HG03095 (cell line): Measurements from ENCODE around the gene NFYA.

Source experiments
- ATAC-seq: cut with Tn5 transposase; IDR thresholded peaks from one replicate; pipeline ENCODE4 v1.9.1; 2021; ENCODE audit warnings: moderate library complexity; ENCODE audit not compliant: unreplicated experiment

NFYA gene

GRCh38 chr6:41072836-41073202, at the start of gene NFYA:
Gene NFYA (plus strand): TSS chr6:41072974. CDS start chr6:41079090, 6,116 bp downstream.
- ATAC-seq: peak; percentile 55

- no peak for ATAC-seq
These were observed 49.7 kb upstream of the NFYA start for GRCh38 chr6:41023114-41023513.

- ATAC-seq: no peak
These were observed 46.7 kb upstream of the NFYA start for GRCh38 chr6:41025966-41026530.

- ATAC-seq: no peak
These were observed 45.5 kb upstream of the NFYA start for GRCh38 chr6:41027241-41027640.

GRCh38 chr6:41027799-41028560, 44.8 kb upstream of the NFYA start:
- ATAC-seq: peak; percentile 82

GRCh38 chr6:41028561-41029412, 44.0 kb upstream of the NFYA start:
- peak; percentile 31 for ATAC-seq

- ATAC-seq: no peak
These were observed 39.9 kb upstream of the NFYA start for GRCh38 chr6:41032830-41033229.

- ATAC-seq: no peak
These were observed 39.0 kb upstream of the NFYA start for GRCh38 chr6:41033776-41034175.

- ATAC-seq: no peak
These were observed 36.6 kb upstream of the NFYA start for GRCh38 chr6:41036186-41036585.

GRCh38 chr6:41036601-41037000, 36.2 kb upstream of the NFYA start:
- ATAC-seq: no peak

GRCh38 chr6:41037107-41037900, 35.5 kb upstream of the NFYA start:
- ATAC-seq: no peak

GRCh38 chr6:41038205-41038604, 34.6 kb upstream of the NFYA start:
- ATAC-seq: no peak

- ATAC-seq: no peak
These were observed 33.4 kb upstream of the NFYA start, which contains the start of gene UNC5CL for GRCh38 chr6:41039060-41039998. Gene UNC5CL (minus strand): TSS chr6:41039221. CDS start chr6:41035074, 4,147 bp downstream.

- ATAC-seq: no peak
These were observed 32.5 kb upstream of the NFYA start for GRCh38 chr6:41040101-41040939.

- no peak for ATAC-seq
These were observed 31.7 kb upstream of the NFYA start for GRCh38 chr6:41040940-41041536.

- no peak for ATAC-seq
These were observed 30.3 kb upstream of the NFYA start, which contains the start of gene TSPO2 for GRCh38 chr6:41042226-41043055. Gene TSPO2 (plus strand): TSS chr6:41042467. CDS start chr6:41042986, 519 bp downstream.

- no peak for ATAC-seq
These were observed 29.6 kb upstream of the NFYA start for GRCh38 chr6:41043151-41043550.
